ENCODE results near the gene PDPN.

The PDPN gene

GRCh38 chr1:13617773-13618172 is 34.1 kb downstream of the PDPN start:
- DNase-seq (ENCODE audit: low read depth) = no peak

- DNase-seq (ENCODE audit: low read depth) = no peak
Observed at GRCh38 chr1:13618483-13618882, 34.9 kb downstream of the PDPN start.

GRCh38 chr1:13619909-13620308 is 36.3 kb downstream of the PDPN start:
- DNase-seq (ENCODE audit: low read depth) = no peak

GRCh38 chr1:13620825-13621224 is 37.2 kb downstream of the PDPN start:
- no peak for DNase-seq (ENCODE audit: low read depth)

- DNase-seq (ENCODE audit: low read depth) = no peak
Observed at GRCh38 chr1:13622446-13622845, 38.8 kb downstream of the PDPN start.

GRCh38 chr1:13623021-13623637 is 39.5 kb downstream of the PDPN start:
- no peak for DNase-seq (ENCODE audit: low read depth)

GRCh38 chr1:13624526-13624925 is 40.9 kb downstream of the PDPN start:
- DNase-seq (ENCODE audit: low read depth) = no peak

GRCh38 chr1:13627127-13627526 is 43.5 kb downstream of the PDPN start:
- no peak for DNase-seq (ENCODE audit: low read depth)

- DNase-seq (ENCODE audit: low read depth) = no peak
Observed at GRCh38 chr1:13628218-13628617, 44.6 kb downstream of the PDPN start.

GRCh38 chr1:13628711-13629110 is 45.1 kb downstream of the PDPN start:
- DNase-seq (ENCODE audit: low read depth) = no peak

- no peak for DNase-seq (ENCODE audit: low read depth)
Observed at GRCh38 chr1:13642306-13643004, 58.8 kb downstream of the PDPN start.

GRCh38 chr1:13643017-13643416 is 59.4 kb downstream of the PDPN start:
- DNase-seq (ENCODE audit: low read depth) = no peak

- no peak for DNase-seq (ENCODE audit: low read depth)
Observed at GRCh38 chr1:13646521-13646920, 62.9 kb downstream of the PDPN start.

- no peak for DNase-seq (ENCODE audit: low read depth)
Observed at GRCh38 chr1:13651279-13651678, 67.6 kb downstream of the PDPN start.

GRCh38 chr1:13652238-13652637 is 68.6 kb downstream of the PDPN start:
- no peak for DNase-seq (ENCODE audit: low read depth)

- DNase-seq (ENCODE audit: low read depth) = no peak
Observed at GRCh38 chr1:13661539-13661938, 77.9 kb downstream of the PDPN start.

- DNase-seq (ENCODE audit: low read depth) = no peak
Observed at GRCh38 chr1:13662493-13662892, 78.9 kb downstream of the PDPN start.

GRCh38 chr1:13663969-13664368 is 80.3 kb downstream of the PDPN start:
- no peak for DNase-seq (ENCODE audit: low read depth)

- DNase-seq (ENCODE audit: low read depth) = no peak
Observed at GRCh38 chr1:13664451-13664850, 80.8 kb downstream of the PDPN start.

- no peak for DNase-seq (ENCODE audit: low read depth)
Observed at GRCh38 chr1:13666317-13666716, 82.7 kb downstream of the PDPN start.

Data from T follicular helper cell (primary cell).